IMR-90 (cell line): ENCODE measurements around the gene DUSP14. TPM values are rescaled to one million over a fixed set of nuclear protein-coding genes. Genes with fewer than 3 reads are reported as not detected.

ENCODE experiments used
- ATAC-seq: fragments of 200-7000 bp; cut with Tn5 transposase; 2 replicates; pipeline ENCODE4 v1.9.1; 2020; ENCODE audit warnings: low read depth, mild to moderate bottlenecking, moderate library complexity
- BruUV-seq: library from RNA; stranded (reverse); fragments of 400-500 nt; replicated peaks from 2 replicates; lab custom pipeline; 2021; lab: Mats Ljungman, UMichigan
- CTCF ChIA-PET: fragments of 300-600 bp; formaldehyde crosslinking; extraction: SDS; loops from one replicate; lab custom pipeline; 2021; ENCODE audit warnings: antibody characterized with exemption; lab: Yijun Ruan, JAX
- POLR2A ChIA-PET: fragments of 300-600 bp; sonication (Branson Sonifier 250); formaldehyde crosslinking; loops from one replicate; lab custom pipeline; 2022; ENCODE audit warnings: antibody characterized with exemption; ENCODE audit not compliant: unreplicated experiment; lab: Charles Lee
- DNase-seq: peaks from one replicate; pipeline ENCODE4 v3.0.0; 2013
- H2AFZ ChIP-seq: replicated peaks from 2 replicates; pipeline ENCODE3; 2013; ENCODE audit warnings: low read length, mild to moderate bottlenecking; ENCODE audit not compliant: poor library complexity
- H2AK5ac ChIP-seq: 2 replicates; pipeline ENCODE4 v1.6.1; 2013; ENCODE audit warnings: low read depth, low read length, inconsistent platforms
- H2AK9ac ChIP-seq: replicated peaks from 2 replicates; pipeline ENCODE3; 2013; ENCODE audit warnings: mild to moderate bottlenecking, low read depth, low read length, moderate library complexity; ENCODE audit not compliant: poor library complexity
- H2BK120ac ChIP-seq: 2 replicates; pipeline ENCODE4 v1.6.1; 2013; ENCODE audit warnings: low read depth, low read length, inconsistent platforms
- H2BK15ac ChIP-seq: 3 replicates; pipeline ENCODE4 v1.6.1; 2013; ENCODE audit warnings: low read depth, low read length, inconsistent platforms
- H2BK20ac ChIP-seq: 2 replicates; pipeline ENCODE4 v1.6.1; 2013; ENCODE audit warnings: low read depth, mild to moderate bottlenecking, inconsistent platforms, low read length, moderate library complexity
- H2BK5ac ChIP-seq: 2 replicates; pipeline ENCODE4 v1.6.1; 2013; ENCODE audit warnings: mild to moderate bottlenecking, low read depth, low read length, inconsistent platforms; ENCODE audit not compliant: poor library complexity, severe bottlenecking
- H3K14ac ChIP-seq: replicated peaks from 2 replicates; pipeline ENCODE4 v1.6.1; 2013; ENCODE audit warnings: low read depth, low read length, inconsistent platforms
- H3K18ac ChIP-seq: 2 replicates; pipeline ENCODE4 v1.6.1; 2013; ENCODE audit warnings: low read depth, low read length, control low read depth
- H3K23ac ChIP-seq: 2 replicates; pipeline ENCODE4 v1.6.1; 2013; ENCODE audit warnings: low read depth, low read length, inconsistent platforms
- H3K27ac ChIP-seq: 2 replicates; pipeline ENCODE4 v1.5.1; 2013; ENCODE audit warnings: mild to moderate bottlenecking, control low read depth, low read length; ENCODE audit not compliant: insufficient read depth
- H3K27me3 ChIP-seq: 2 replicates; pipeline ENCODE4 v1.6.1; 2013; ENCODE audit warnings: low read length; ENCODE audit not compliant: control insufficient read depth, insufficient read depth
- H3K36me3 ChIP-seq: 2 replicates; pipeline ENCODE4 v1.6.1; 2013; ENCODE audit warnings: low read length, mixed read lengths; ENCODE audit not compliant: control insufficient read depth, insufficient read depth
- H3K4ac ChIP-seq: 2 replicates; pipeline ENCODE4 v1.6.1; 2013; ENCODE audit warnings: low read depth, low read length, inconsistent platforms
- H3K4me1 ChIP-seq: 2 replicates; pipeline ENCODE4 v1.6.1; 2013; ENCODE audit warnings: low read length, mixed read lengths; ENCODE audit not compliant: control insufficient read depth, insufficient read depth
- H3K4me2 ChIP-seq: 2 replicates; pipeline ENCODE4 v1.6.1; 2013; ENCODE audit warnings: low read depth, mild to moderate bottlenecking, control low read depth, low read length, moderate library complexity
- H3K4me3 ChIP-seq: 2 replicates; pipeline ENCODE4 v1.5.1; 2013; ENCODE audit warnings: low read depth, mild to moderate bottlenecking, control low read depth, low read length, moderate library complexity; ENCODE audit not compliant: insufficient read depth
- H3K56ac ChIP-seq: 2 replicates; pipeline ENCODE4 v1.6.1; 2013; ENCODE audit warnings: low read length, inconsistent platforms; ENCODE audit not compliant: insufficient read depth; ENCODE audit errors: extremely low read depth
- H3K79me1 ChIP-seq, 2 experiments: 2 replicates each; pipeline ENCODE4 v1.6.1; 2013; ENCODE audit warnings: low read length in 2 of 2, inconsistent platforms in 1 of 2, low read depth in 1 of 2
- H3K9ac ChIP-seq: 2 replicates; pipeline ENCODE4 v1.6.1; 2013; ENCODE audit warnings: low read depth, low read length, control low read depth
- H3K9me1 ChIP-seq: 2 replicates; pipeline ENCODE4 v1.6.1; 2013; ENCODE audit warnings: low read length, inconsistent platforms; ENCODE audit not compliant: insufficient read depth
- H3K9me3 ChIP-seq: 2 replicates; pipeline ENCODE4 v1.6.1; 2013; ENCODE audit warnings: low read length; ENCODE audit not compliant: control insufficient read depth, insufficient read depth
- H4K20me1 ChIP-seq: 2 replicates; pipeline ENCODE4 v1.6.1; 2013; ENCODE audit warnings: low read length, inconsistent platforms; ENCODE audit not compliant: insufficient read depth
- H4K5ac ChIP-seq: 2 replicates; pipeline ENCODE4 v1.6.1; 2013; ENCODE audit warnings: mild to moderate bottlenecking, low read depth, low read length, control low read depth
- H4K8ac ChIP-seq, 2 experiments: 2 replicates each; pipeline ENCODE4 v1.6.1; 2013; ENCODE audit warnings: low read depth in 2 of 2, low read length in 2 of 2, control low read depth in 1 of 2, inconsistent platforms in 1 of 2
- H4K91ac ChIP-seq: 2 replicates; pipeline ENCODE4 v1.6.1; 2013; ENCODE audit warnings: low read depth, low read length, inconsistent platforms; ENCODE audit not compliant: insufficient read depth
- BHLHE40 ChIP-seq: fragments of 150-350 bp; IDR thresholded peaks from 2 replicates; pipeline ENCODE4 v1.6.1; 2016; ENCODE audit warnings: mild to moderate bottlenecking, low read depth, low read length
- CHD1 ChIP-seq: IDR thresholded peaks from 2 replicates; pipeline ENCODE4 v1.6.1; 2012; ENCODE audit warnings: low read depth, low read length, improper control_type of control experiment
- ELK1 ChIP-seq: fragments of 150-350 bp; IDR thresholded peaks from 2 replicates; pipeline ENCODE4 v1.6.1; 2016; ENCODE audit warnings: low read depth, mild to moderate bottlenecking, low read length, moderate library complexity, borderline replicate concordance
- FOS ChIP-seq: fragments of 150-350 bp; IDR thresholded peaks from 2 replicates; pipeline ENCODE4 v1.6.1; 2016; ENCODE audit warnings: low read depth, low read length
- MAFK ChIP-seq: IDR thresholded peaks from 2 replicates; pipeline ENCODE4 v1.6.1; 2012; ENCODE audit warnings: low read depth, low read length, improper control_type of control experiment
- MAZ ChIP-seq: IDR thresholded peaks from 2 replicates; pipeline ENCODE4 v1.6.1; 2012; ENCODE audit warnings: low read depth, mild to moderate bottlenecking, low read length, improper control_type of control experiment, moderate library complexity, borderline replicate concordance
- MXI1 ChIP-seq: IDR thresholded peaks from 2 replicates; pipeline ENCODE4 v1.6.1; 2012; ENCODE audit warnings: low read depth, mild to moderate bottlenecking, low read length, moderate library complexity, borderline replicate concordance
- NFE2L2 ChIP-seq: fragments of 150-350 bp; IDR thresholded peaks from 2 replicates; pipeline ENCODE4 v1.6.1; 2016; ENCODE audit warnings: low read depth, mild to moderate bottlenecking, low read length
- POLR2A ChIP-seq: IDR thresholded peaks from 2 replicates; pipeline ENCODE4 v1.6.1; 2012; ENCODE audit warnings: mild to moderate bottlenecking, low read depth, low read length
- RAD21 ChIP-seq: IDR thresholded peaks from 2 replicates; pipeline ENCODE4 v1.6.1; 2012; ENCODE audit warnings: low read length, improper control_type of control experiment
- RFX5 ChIP-seq: IDR thresholded peaks from 2 replicates; pipeline ENCODE4 v1.8.0; 2012; ENCODE audit warnings: low read depth, mild to moderate bottlenecking, low read length, moderate library complexity
- WGBS, 2 experiments: methylation state at CpG; one replicate each; pipeline versions ENCODE4 v1.1.5 to v1.1.7; 2013; ENCODE audit warnings: missing lambda C conversion rate in 2 of 2; ENCODE audit not compliant: insufficient read length in 1 of 2; ENCODE audit errors: extremely low coverage in 2 of 2; 5-methylcytosine and 5-hydroxymethylcytosine counted together
- dilution Hi-C: fragments of 300-500 bp; cut with HindIII; formaldehyde crosslinking; loops from one replicate; pipeline ENCODE4 v1.14.3; 2018; ENCODE audit warnings: low sequenced_read_pairs; ENCODE audit not compliant: unreplicated experiment
- in situ Hi-C: fragments of 300-500 bp; cut with MboI; formaldehyde crosslinking; loops from 3 replicates; pipeline ENCODE4 v1.14.3; 2019; ENCODE audit warnings: low sequenced_read_pairs, inconsistent platforms, mixed read lengths
- intact Hi-C: fragments of 100-400 bp; cut with micrococcal nuclease; formaldehyde crosslinking; loops from 2 replicates; pipeline ENCODE4 v1.10.0; 2022
- polyA plus RNA-seq, 3 experiments: library from polyadenylated mRNA; depleted of rRNA; stranded (reverse); fragments of >200 nt; gene quantifications; 2 replicates each; pipeline ENCODE4 v1.2.3, GENCODE V29; 2012; ENCODE audit warnings: low replicate concordance in 1 of 3
- total RNA-seq: library from RNA; depleted of rRNA; stranded (reverse); fragments of >200 nt; gene quantifications from 2 replicates; pipeline ENCODE4 v1.2.3, GENCODE V29; 2012

DUSP14 gene
- total and polyA plus RNA-seq, 2 of the 4 experiments (the other 2 are of a cell fraction) = 97.5 to 127 TPM

GRCh38 chr17:37463039-37463438, 26.7 kb upstream of the DUSP14 start:
- POLR2A ChIA-PET = no interaction called here

More at GRCh38 chr17:37463039-37463438, 26.7 kb upstream of the DUSP14 start:
- H3K14ac ChIP-seq = no peak overlapping the region
- H3K36me3 ChIP-seq = peaks cover 14% of the 10 kb centered on the region
- no peak overlapping the region for H3K4me3 ChIP-seq
- H2AK5ac ChIP-seq = no peak overlapping the region
- no peak overlapping the region for H3K4ac ChIP-seq
- peaks cover 5 to 9% of the 10 kb centered on the region in 2 experiments; a peak in 3 of 4 replicates for H3K79me1 ChIP-seq
- H2BK15ac ChIP-seq = no peak overlapping the region
- H4K91ac ChIP-seq = no peak overlapping the region
- ATAC-seq (no peak), DNase-seq (no peak)
- no peaks in the 10 kb centered on the region for H3K9me3 ChIP-seq
- CTCF ChIA-PET = no interaction called here
- BruUV-seq = no TSS peak
- H4K8ac ChIP-seq = no peak overlapping the region
- no peak overlapping the region for H3K4me2 ChIP-seq
- no peak overlapping the region for H3K23ac ChIP-seq
- H3K4me1 ChIP-seq = peaks cover 3% of the 10 kb centered on the region
- no peak overlapping the region for H3K18ac ChIP-seq
- H2AFZ ChIP-seq = no peak overlapping the region
- H4K5ac ChIP-seq = no peak overlapping the region
- no peak overlapping the region for H3K56ac ChIP-seq
- no peak overlapping the region for H3K9ac ChIP-seq
- no peak for TF ChIP-seq CHD1
- TF ChIP-seq RFX5 = no peak
- TF ChIP-seq MXI1 = no peak
- TF ChIP-seq BHLHE40 = no peak
- no peak for TF ChIP-seq NFE2L2
- TF ChIP-seq MAFK = no peak
- no peak for TF ChIP-seq MAZ
- no peak for TF ChIP-seq FOS
- no peak for TF ChIP-seq POLR2A
- TF ChIP-seq RAD21 = no peak
- TF ChIP-seq ELK1 = no peak
- intact Hi-C loops (no loop called here), dilution Hi-C loops (no loop called here), in situ Hi-C loops (no loop called here)
- H2BK20ac ChIP-seq = no peak overlapping the region
- no peak overlapping the region for H3K27ac ChIP-seq
- no peak overlapping the region for H2BK5ac ChIP-seq
- no peaks in the 10 kb centered on the region for H3K27me3 ChIP-seq
- no peak overlapping the region for H2BK120ac ChIP-seq
- peaks cover 11% of the 10 kb centered on the region for H3K9me1 ChIP-seq
- no CpG with 5 or more reads among the region's 3 CpGs for WGBS, 2 experiments
- H2AK9ac ChIP-seq = no peak overlapping the region
- H4K20me1 ChIP-seq = 0 out of 2 replicates have a peak, but pooled peaks cover 5% of the 10 kb centered on the region
